IPS DF 4.7 (cell line): ENCODE results near the gene SOCS4.
"Not testable (repeated sequence)": the region's sequence is repeated elsewhere in the genome, so short reads cannot be mapped to it uniquely, and the experiment has no call there.

Experiments
- DNase-seq: peaks from one replicate; pipeline ENCODE4 v3.0.0-alpha.2; 2013; ENCODE audit warnings: low spot score; ENCODE audit errors: extremely low read depth

Gene SOCS4

DNA sequence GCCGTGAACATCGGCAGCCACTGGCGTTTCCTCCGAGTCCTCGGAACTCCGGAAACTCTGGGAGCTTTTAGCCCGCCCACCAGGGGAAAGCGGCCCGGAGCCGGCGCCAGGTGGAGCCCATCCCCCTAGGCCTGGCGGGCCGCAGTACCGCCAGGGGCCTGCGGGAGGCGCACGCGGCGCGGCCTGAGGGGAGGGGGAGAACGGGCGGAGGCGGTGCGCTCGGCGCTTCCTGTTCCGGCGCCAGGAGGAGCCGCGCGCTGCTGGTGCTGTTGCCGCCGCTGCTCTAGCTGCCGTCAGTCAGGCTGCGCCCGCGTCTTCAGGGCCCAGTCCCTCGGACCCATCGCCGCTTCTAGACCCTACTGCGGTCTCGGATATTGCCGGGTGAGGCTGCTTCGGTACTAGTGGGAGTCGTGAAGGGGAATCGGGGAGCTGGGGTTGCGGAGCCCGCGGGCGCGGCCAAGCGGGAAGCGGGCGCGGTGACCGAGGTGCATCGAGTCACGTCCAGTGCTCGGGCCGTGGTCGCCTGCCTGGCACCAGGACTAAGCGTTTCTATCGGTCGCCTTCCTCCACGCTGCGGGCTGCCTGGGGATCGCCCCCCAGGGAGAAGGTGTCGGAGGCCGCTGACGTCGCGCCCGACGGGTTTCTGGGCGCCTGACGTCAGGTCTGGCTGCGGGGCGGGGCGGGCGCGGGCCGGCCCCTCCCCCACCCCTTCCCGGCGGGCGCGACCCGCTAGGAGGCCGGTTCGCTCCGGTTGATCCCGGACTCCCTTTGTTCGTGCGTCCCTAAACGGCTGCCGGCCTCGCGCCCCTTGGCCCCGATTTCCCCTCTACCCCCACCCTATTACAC lies 24.6 kb downstream of the SOCS4 start, which contains the start of gene MAPK1IP1L:
Gene MAPK1IP1L (plus strand): TSS at position 225 of the 846 bp plus-strand sequence. CDS start 10,037 bp downstream, outside the sequence.
- peak; percentile 51 for DNase-seq

DNA sequence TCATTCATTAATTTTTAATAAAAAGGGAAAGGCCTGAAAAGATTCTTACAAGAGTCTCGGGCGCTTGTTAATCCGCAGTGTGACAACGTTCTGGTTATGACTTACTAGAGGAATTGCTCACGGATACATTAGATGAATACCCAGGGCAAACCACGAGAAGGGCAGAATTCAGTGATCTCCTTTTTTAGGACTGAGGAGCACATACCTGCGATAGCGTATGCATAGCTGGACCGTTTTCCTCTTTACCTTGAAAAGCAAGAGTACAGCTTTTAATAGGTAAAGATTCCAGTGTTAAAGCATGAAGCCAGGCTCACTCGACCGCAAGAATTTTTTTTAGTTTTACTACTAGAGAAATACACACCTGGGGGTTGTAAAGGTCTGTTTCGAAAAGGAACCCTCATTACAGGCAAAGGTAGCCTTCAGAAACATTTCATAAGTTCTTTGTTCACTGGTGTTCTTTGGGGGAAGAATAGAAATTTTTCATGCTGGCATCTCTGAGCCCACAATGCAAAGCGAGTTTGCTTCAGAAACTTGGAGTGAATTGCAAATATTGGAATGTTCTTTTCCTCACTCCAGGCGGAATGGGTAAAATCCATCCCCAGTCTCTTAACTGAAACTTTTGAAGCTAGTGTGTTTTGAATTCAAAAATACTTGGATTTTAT lies 25.4 kb downstream of the SOCS4 start:
- no peak for DNase-seq

DNA sequence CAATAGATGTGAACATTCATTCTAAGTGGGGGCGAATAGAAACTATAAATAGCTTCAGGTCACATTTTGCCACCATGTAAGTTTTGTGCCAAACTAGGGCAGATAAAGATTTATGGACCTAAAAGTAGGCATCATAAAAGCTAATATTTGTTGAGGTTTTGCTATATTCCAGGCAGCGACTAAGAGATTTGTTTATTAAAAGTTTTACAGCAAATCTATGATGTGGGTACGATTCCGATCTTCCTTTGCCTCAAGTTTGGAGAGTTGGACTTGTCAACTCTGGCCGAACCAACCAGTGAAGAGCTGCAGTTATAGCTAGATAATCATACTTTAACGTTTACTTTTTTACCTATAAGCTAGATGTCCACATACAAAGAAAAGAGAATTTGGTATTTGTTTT lies 26.0 kb downstream of the SOCS4 start:
- DNase-seq, result no peak

DNA sequence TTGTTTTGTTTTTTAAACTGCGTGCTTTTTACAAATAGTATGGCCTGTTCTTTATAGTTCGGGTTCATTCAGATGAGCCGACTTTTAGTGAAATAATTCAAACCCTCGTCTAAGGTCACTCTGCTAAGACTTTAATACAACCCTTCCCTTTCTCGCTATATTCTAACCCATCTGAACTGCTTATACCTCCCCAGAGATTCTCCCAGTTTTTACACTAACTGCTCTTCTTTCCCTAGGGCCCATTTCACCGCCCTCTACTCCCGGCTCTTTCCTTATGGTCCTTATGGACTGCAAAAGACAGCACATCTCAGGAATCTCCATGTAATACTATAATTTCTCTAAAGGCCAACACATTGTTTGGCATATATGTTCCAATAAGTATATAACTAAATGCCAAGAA lies 26.5 kb downstream of the SOCS4 start:
- no peak for DNase-seq

DNA sequence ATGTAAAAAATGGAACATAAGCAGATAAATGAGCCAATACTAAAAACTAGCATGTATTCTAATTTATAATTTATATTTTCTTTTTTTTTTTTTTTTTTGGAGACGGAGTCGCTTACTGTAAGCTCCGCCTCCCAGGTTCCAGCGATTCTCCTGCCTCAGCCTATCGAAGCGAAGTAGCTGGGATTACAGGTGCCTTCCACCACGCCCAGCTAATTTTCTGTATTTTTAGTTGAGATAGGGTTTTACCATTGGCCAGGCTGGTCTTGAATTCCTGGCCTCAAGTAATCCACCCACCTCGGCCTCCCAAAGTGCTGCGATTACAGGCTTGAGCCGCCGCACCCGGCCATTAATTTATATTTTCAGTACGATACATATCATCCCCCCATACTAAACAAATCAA lies 27.1 kb downstream of the SOCS4 start:
- no peak for DNase-seq

DNA sequence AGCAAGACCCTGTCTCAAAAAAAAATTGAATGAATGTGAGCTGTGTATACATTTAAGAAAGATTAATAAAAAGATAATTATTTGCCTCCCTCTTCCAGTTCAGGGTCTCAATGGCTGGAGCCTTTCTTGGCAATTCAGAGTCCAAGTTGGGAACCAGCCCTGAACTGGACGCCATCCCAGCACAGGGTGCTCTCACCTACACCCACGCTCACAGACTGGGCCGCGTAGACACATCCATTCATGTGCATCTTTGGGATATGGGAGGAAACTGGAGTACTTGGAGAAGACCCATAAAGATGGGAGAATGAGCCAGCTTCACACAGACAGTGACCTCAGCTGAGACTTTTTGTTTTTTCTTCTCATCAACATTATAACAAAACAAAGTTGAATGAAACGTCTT lies 30.9 kb downstream of the SOCS4 start:
- DNase-seq, result no peak

DNA sequence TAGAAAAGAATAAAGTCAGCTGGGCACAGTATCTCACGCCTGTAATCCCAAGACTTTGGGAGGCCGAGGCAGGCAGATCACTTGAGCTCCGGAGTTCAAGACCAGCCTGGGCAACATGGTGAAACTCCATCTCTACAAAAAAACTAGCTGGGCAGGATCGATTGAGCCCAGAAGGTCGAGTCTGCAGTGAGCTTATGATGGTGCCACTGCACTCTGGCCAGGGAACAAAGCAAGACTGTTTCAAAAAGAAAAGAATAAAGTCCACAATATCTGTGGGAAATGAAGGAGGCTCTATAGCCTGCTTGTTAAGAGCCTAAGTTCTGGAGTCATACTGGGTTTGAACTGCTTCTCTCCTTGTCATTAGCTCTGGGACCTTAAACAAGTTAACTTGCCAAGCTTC lies 32.3 kb downstream of the SOCS4 start:
- no peak for DNase-seq

DNA sequence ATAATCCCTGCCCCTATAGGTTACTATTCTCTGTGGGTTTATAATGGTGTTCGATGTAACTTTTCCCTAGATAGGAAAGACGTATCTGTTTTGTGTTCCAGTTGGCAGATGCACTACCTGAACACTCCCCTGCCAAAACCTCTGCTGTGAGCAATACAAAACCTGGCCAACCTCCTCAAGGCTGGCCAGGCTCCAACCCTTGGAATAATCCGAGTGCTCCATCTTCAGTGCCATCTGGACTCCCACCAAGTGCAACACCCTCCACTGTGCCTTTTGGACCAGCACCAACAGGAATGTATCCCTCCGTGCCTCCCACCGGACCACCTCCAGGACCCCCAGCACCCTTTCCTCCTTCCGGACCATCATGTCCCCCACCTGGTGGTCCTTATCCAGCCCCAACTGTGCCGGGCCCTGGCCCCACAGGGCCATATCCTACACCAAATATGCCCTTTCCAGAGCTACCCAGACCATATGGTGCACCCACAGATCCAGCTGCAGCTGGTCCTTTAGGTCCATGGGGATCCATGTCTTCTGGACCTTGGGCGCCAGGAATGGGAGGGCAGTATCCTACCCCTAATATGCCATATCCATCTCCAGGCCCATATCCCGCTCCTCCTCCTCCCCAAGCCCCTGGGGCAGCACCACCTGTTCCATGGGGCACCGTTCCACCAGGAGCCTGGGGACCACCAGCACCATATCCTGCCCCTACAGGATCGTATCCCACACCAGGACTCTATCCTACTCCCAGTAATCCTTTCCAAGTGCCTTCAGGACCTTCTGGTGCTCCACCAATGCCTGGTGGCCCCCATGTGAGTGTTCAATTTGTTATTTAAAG lies 35.7 kb downstream of the SOCS4 start:
- no peak for DNase-seq

DNA sequence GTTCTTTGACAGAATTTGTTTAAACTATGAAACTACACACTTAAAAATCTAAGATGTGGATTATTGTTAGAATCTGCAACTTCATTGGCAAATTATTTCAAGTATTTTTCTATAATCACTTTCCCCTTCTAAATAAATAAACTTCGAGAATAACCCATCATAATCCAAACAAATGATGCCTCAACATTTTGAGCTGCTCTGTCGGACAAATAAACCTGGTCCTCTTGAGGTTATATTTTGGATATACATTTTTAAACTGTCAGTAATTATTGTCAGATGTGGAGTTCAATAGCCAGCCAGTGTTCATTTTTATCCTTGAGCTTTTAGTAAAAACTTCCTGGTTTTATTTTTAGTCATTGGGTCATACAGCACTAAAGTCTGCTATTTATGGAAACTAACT lies 37.9 kb downstream of the SOCS4 start:
- not testable (repeated sequence) for DNase-seq

DNA sequence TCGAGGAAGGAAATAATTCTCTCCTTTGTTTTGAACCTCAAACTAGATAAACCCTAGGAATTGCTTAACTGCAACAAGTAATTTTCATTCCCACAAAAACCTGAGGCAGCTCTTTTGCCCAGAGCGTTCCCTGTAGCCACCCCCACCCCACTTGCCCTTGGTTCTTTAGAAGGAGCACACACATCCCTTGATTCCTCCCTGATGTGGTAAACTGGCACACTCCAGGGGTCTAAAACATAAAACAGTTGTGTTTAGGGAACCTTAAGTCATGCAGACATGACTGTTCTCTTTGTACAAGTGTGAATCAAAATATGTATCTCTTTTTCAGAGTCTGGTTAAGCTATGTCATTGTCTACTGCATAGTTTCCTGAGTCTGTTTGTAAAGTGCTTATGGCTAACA lies 38.4 kb downstream of the SOCS4 start:
- no peak for DNase-seq

DNA sequence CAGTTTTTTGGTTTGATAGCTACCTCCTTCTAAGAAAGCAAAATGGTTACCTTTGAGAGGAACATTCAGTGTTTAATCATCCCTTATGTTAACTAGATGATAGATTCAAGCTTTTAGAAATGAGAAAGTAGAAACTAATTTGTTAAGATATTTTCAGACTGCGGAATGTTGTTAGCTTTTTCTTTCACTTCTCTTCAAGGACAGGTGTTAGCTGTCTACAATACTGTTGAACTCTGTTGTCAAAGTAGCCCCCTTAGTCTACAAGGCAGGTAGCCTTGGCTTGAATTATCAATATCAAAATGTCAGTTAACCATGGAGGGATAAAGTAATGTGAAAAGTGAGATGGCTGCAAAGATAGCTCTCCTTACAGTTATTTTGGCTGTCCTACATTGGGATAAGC lies 39.2 kb downstream of the SOCS4 start:
- no peak for DNase-seq

DNA sequence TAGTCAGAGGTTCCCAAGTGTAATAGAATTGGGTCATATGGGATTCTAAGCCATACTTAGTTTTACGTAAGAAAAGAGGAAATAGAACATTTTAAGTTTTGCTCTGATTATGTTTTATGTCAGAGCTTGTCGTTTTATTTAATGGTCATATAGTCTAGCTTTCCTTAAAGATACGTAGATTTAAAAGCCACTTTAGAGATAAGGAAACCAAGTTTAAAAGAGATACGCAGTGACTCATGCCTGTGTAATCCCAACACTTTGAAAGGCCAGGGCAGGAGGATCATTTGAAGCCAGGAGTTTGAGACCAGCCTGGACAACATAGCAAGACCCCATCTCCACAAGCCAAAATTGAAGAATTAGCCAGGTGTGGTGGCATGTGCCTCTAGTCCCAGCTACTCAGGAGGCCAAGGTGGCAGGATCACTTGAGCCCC lies 44.0 kb downstream of the SOCS4 start:
- no peak for DNase-seq

DNA sequence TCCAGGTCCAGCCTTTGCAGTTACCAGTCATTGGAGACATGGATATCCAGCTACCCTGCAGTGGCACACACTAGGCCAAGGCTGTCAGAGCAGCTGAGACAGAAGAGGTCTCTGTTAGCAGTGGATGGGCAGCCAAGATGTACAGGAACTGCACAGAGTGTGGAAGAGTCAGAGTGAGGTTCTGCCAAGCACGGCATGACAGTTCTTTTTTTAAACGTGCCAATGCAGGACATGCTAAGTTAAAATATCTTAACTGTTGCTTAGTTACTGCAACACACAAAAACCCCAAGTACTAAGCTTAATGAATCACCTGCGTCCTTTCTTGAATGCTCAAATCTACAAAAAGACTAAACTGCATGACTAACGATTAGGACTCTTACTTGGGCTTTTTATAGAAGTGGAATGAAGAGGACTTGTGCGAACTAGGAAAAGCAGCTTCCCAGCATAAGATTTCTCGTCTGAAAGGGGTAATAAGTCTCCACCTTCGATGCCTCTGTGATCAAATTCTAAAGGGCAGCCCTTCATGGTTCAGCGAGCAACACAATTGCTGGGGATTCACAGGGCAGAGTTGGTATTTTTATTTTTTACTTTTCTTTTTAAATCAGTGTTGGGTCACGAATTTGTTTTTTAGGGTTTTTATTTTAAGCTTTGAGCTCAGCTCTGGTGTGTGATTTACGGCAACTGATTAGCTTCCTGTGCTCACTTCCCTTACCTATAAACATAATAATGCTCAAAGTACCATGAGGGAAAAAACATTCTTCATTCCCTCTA lies 45.0 kb downstream of the SOCS4 start:
- DNase-seq, result no peak

DNA sequence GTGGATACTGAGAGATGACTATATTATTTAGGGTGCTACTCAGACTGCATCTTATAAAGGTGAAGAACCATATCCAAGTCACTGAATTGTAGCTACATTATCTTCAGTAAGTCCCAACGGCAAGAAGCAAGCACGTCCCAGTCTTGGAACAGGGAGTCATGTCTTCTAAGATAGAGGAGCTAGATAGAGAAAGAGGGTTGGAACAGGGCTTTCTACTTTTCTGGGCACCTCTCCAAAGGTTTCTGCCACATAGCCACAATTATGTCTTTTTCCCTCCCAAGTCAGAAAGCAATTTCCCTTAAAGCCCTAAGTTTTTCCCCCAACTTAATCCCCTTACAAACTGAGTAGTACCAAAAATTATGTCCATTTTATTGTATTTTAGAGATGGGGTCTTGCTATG lies 46.8 kb downstream of the SOCS4 start:
- no peak for DNase-seq

DNA sequence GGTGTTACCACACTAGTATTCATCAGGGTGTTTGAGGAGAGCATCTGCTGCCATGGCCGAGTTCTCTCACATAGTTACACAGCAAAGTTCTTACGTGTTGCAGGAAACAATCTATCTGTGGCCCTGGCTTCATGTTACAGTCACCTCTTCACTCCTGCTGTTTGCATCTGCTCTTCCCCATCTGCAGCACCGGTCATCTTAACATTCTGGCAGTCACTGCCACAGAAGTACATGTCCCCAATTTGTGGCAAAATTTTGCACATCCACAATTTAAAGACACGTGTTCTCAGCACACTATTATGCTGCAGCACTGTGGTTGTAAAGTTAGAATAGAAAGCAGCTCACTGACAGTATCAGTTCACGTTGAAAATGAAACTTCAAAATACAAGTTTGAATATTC lies 47.6 kb downstream of the SOCS4 start:
- no peak for DNase-seq

DNA sequence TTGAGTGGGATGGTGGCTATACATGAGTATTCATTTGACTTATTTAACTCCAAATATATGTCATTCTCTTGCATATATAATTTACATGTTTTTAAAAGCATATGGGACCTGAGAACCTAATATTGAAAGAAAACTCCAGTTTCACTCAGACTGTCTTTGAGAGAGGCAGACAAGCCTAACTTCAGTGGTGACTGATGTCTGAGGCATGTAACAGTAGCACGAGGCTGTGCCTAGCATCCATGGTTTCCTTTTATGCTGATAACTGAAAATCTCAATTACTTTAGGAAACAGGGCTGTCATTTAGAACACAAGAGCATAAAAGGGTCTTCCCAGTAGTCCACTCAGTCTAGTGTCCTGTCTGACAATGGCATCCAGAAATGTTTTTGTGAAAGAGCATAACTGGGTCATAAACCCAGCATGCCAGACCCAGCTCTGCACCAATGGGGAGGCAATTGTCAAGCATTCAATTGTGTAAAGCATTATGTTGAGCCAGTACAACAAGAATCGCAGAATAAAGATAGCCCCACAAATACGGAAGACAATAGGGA lies 48.7 kb downstream of the SOCS4 start:
- no peak for DNase-seq

DNA sequence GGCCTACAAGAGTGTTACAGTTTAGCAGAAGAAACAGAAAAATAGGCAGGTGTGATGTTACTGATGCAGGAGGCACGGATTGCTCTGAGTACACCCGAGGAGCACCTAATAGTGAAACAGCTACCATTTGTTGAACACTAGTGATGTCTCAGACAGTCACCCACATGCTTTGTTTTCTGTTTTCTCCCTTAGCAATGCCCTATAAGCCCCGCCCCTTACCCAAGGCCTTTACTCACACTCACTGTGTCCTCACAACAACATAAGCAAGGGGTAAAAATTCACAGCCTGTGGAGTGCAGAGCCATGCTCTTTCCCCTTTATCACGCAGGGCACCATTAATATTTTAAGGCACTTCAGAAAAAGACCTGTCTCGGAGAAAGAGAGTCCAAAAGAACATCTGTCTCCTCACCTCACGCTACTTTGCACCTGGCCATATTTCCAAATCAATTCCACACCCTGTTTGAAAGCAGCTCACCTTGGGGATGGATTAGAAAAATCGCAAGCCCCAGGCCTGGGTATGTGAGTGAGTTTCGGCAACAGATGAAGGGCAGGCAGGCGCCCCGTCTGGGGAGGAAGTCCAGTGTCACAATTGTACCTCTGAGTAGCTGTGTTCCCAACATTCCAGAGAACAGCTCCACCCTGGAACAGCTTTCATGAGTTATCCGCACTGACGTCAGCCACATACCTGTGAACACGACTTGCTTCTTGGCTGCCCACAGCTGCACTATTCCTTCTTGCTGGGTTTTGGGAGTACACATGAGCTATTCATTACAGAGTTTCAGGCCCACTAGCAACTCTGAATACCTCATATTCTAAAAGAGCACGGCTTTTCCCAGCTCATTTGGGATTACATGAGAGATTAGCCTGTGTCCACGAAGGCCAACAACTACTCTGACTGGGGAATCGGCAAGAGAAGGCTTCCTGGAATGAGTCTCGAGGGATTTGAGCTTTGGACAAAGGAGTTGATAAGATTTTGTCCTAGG lies 50.4 kb downstream of the SOCS4 start:
- DNase-seq, result no peak

DNA sequence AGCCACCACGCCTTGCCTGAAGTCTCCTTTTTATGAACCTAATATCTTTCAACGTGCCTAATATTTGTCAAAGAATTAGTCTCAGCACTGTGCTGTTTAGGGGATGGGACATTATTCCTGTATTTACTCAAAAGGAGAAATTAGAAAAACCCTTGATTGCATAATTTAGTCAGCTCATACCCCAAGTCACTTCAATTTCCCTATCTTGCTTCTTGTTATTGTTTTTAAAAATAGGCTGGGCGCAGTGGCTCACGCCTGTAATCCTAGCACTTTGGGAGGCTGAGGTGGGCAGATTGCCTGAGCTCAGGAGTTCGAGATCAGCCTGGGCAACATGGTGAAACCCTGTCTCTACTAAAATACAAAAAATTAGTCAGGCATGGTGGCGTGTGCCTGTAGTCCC lies 52.9 kb downstream of the SOCS4 start:
- not testable (repeated sequence) for DNase-seq

DNA sequence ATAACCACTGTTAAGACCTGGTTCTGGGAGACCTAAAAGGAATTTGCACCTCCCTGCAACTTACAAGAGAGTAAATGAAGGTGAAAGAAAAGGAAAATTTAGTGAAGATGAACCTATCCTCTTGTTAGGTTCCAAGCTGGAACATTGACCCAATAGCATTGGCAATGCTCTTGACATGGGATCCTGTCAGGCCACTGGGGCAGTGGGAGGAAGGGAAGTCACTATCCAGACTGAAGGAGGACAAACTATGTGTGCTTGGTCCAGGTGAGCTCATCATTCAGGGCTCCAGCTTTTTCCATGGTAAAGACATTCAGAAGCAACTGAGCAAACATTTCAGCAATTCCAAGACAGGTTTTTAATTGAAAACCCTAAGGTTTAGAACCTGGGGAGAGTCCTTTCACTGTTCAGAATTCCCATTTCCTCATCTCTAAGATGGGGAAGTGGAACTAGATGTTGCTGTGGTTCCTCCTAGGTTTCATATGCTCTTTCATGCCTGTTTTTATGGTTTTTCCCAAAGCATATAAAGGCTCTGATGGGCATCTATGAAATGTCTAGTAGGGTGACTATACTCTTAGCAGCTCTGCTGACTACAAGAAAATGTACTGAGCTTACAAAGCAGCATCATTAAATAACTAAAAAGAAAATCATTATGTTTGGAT lies 57.5 kb downstream of the SOCS4 start:
- DNase-seq, result no peak
